ENCODE measurements around the gene PCDH9. TPM values are rescaled to one million over a fixed set of nuclear protein-coding genes. Genes with fewer than 3 reads are reported as not detected.

PCDH9 gene
- polyA plus RNA-seq, 3 donors = 0.03 TPM; not detected in 1

DNA sequence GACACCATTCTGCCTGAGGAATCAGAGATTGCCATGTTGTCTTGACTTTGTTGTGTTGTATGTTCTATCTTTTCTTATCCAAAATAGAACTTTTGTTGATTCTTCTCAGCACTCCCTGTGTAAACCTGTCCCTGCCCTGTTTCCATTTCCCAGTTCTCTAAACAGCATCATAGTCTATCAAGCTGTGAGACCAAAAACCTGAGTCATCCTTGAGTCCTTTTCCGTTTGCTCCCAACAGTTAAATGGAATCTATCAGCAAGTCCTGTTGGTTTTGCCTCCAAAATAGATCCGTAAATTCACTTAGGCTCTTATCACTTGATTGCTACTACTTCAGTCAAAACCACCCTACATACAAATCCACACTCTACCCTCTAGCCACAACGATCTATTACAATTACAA is 667.1 kb downstream of the PCDH9 start:
- no peaks in the 10 kb centered on the region for H3K36me3 Mint-ChIP-seq
- Histone ChIP-seq H4K20me1 (ENCODE audit: insufficient read depth, low read length) (no peaks in the 10 kb centered on the region), H3K4me3 (replicated peaks in 1 of 3; ENCODE audit: low read depth in 2 of 3, low read length in 3 of 3) (no peak overlapping the region), H3K4me1 (ENCODE audit: control insufficient read depth in 1 of 2, insufficient read depth in 2 of 2, low read length in 2 of 2) (peaks cover 7 to 11% of the 10 kb centered on the region in 2 donors), H3K27me3 (ENCODE audit: control insufficient read depth in 2 of 2, insufficient read depth in 2 of 2, low read length in 2 of 2) (no peaks in the 10 kb centered on the region), H3K36me3 (replicated peaks in 1 of 2; ENCODE audit: control insufficient read depth in 1 of 2, insufficient read depth in 2 of 2, low read length in 2 of 2) (no peaks in the 10 kb centered on the region), H3K27ac (ENCODE audit: low read depth in 1 of 2, low read length in 2 of 2) (no peak overlapping the region), H2AFZ (ENCODE audit: insufficient read depth, low read depth, low read length, poor library complexity, severe bottlenecking) (no peak overlapping the region), H3K79me2 (ENCODE audit: insufficient read depth, low read length) (no peaks in the 10 kb centered on the region), H3K9ac (ENCODE audit: insufficient read depth, low read length, poor library complexity, severe bottlenecking) (no peak overlapping the region), H3K9me3 (replicated peaks in 1 of 2; ENCODE audit: control insufficient read depth in 1 of 2, insufficient read depth in 1 of 2, low read length in 2 of 2) (peaks cover 0 to 12% of the 10 kb centered on the region in 2 donors), H3K4me2 (replicated peaks; ENCODE audit: extremely low read depth, low read length, poor library complexity, severe bottlenecking) (no peak overlapping the region)
- H3K27me3 Mint-ChIP-seq (ENCODE audit: low read depth in 3 of 3) = no peaks in the 10 kb centered on the region
- 89% methylated on average over 3 of the region's 3 CpGs for WGBS (ENCODE audit: insufficient coverage)
- H3K9me3 Mint-ChIP-seq = peaks cover 6 to 18% (median 13%) of the 10 kb centered on the region in 7 donors
- H3K4me1 Mint-ChIP-seq = peaks cover 10% of the 10 kb centered on the region
- no peak for DNase-seq
- H3K4me3 Mint-ChIP-seq = no peak overlapping the region
- intact Hi-C loops (cut with micrococcal nuclease) = no loop called here
- no peak for TF ChIP-seq CTCF (IDR thresholded peaks at IDR 0.05)
- H3K27ac Mint-ChIP-seq = no peak overlapping the region

DNA sequence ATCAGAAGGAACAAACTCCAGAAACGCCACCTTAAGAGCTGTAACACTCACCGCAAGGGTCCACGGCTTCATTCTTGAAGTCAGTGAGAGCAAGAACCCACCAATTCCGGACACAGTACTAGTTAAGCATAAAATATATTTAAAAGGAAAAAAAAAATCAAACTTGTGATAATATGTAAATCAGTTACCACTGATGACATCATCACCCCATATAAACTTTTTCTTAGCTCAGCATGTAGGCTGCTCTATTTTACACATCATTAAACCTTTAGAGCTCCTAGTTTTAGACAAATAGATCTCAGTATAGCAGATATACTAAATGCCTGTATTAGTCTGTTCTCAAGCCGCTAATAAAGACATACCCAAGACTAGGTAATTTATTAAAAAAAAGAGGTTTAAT is 668.1 kb downstream of the PCDH9 start:
- H3K4me1 ChIP-seq (ENCODE audit: control insufficient read depth in 1 of 2, insufficient read depth in 2 of 2, low read length in 2 of 2) = peaks cover 9 to 15% of the 10 kb centered on the region in 2 donors
- Mint-ChIP-seq H3K27ac (no peak overlapping the region), H3K4me1 (peaks cover 17% of the 10 kb centered on the region), H3K4me3 (no peak overlapping the region), H3K27me3 (ENCODE audit: low read depth in 3 of 3) (no peaks in the 10 kb centered on the region), H3K36me3 (no peaks in the 10 kb centered on the region), H3K9me3 (peaks cover 4 to 18% (median 13%) of the 10 kb centered on the region in 7 donors)
- no peak for TF ChIP-seq CTCF (IDR thresholded peaks at IDR 0.05)
- peaks cover 0 to 12% of the 10 kb centered on the region in 2 donors for H3K9me3 ChIP-seq (replicated peaks in 1 of 2; ENCODE audit: control insufficient read depth in 1 of 2, insufficient read depth in 1 of 2, low read length in 2 of 2)
- H2AFZ ChIP-seq (ENCODE audit: insufficient read depth, low read depth, low read length, poor library complexity, severe bottlenecking) = no peak overlapping the region
- H3K27ac ChIP-seq (ENCODE audit: low read depth in 1 of 2, low read length in 2 of 2) = no peak overlapping the region
- H3K4me2 ChIP-seq (replicated peaks; ENCODE audit: extremely low read depth, low read length, poor library complexity, severe bottlenecking) = no peak overlapping the region
- H3K79me2 ChIP-seq (ENCODE audit: insufficient read depth, low read length) = no peaks in the 10 kb centered on the region
- H4K20me1 ChIP-seq (ENCODE audit: insufficient read depth, low read length) = no peaks in the 10 kb centered on the region
- no peaks in the 10 kb centered on the region for H3K27me3 ChIP-seq (ENCODE audit: control insufficient read depth in 2 of 2, insufficient read depth in 2 of 2, low read length in 2 of 2)
- no peak for DNase-seq
- no peak overlapping the region for H3K4me3 ChIP-seq (replicated peaks in 1 of 3; ENCODE audit: low read depth in 2 of 3, low read length in 3 of 3)
- no CpG with 5 or more reads among the region's 5 CpGs for WGBS (ENCODE audit: insufficient coverage)
- no peaks in the 10 kb centered on the region for H3K36me3 ChIP-seq (replicated peaks in 1 of 2; ENCODE audit: control insufficient read depth in 1 of 2, insufficient read depth in 2 of 2, low read length in 2 of 2)
- intact Hi-C loops (cut with micrococcal nuclease) = no loop called here
- H3K9ac ChIP-seq (ENCODE audit: insufficient read depth, low read length, poor library complexity, severe bottlenecking) = no peak overlapping the region
